Skeletal muscle tissue (tissue), 4 donors: Measurements from ENCODE around the gene ZDHHC1. TPM values are rescaled to one million over a fixed set of nuclear protein-coding genes. Genes with fewer than 3 reads are reported as not detected.

Experiments used
- H3K27ac ChIP-seq: one replicate; pipeline ENCODE4 v1.7.0; 2013; ENCODE audit warnings: mild to moderate bottlenecking, low read depth, low read length, inconsistent platforms
- H3K27me3 ChIP-seq, 3 donors: one replicate each; pipeline ENCODE4 v1.7.0; 2013; ENCODE audit warnings: low read length in 3 of 3; ENCODE audit not compliant: control insufficient read depth in 3 of 3, insufficient read depth in 3 of 3
- H3K36me3 ChIP-seq, 3 donors: one replicate each; pipeline ENCODE4 v1.7.0; 2013; ENCODE audit warnings: low read length in 3 of 3; ENCODE audit not compliant: control insufficient read depth in 3 of 3, insufficient read depth in 3 of 3
- H3K4me1 ChIP-seq, 3 donors: one replicate each; pipeline ENCODE4 v1.7.0; 2013; ENCODE audit warnings: low read length in 3 of 3, mild to moderate bottlenecking in 3 of 3; ENCODE audit not compliant: control insufficient read depth in 3 of 3, insufficient read depth in 3 of 3
- H3K4me3 ChIP-seq, 3 donors: one replicate each; pipeline ENCODE4 v1.7.0; 2013; ENCODE audit warnings: low read length in 3 of 3
- H3K9ac ChIP-seq, 3 donors: one replicate each; pipeline ENCODE4 v1.7.0; 2013; ENCODE audit warnings: low read length in 3 of 3, mild to moderate bottlenecking in 3 of 3, moderate library complexity in 2 of 3, low read depth in 1 of 3
- H3K9me3 ChIP-seq, 3 donors: one replicate each; pipeline ENCODE4 v1.7.0; 2013; ENCODE audit warnings: low read length in 3 of 3; ENCODE audit not compliant: control insufficient read depth in 3 of 3
- total RNA-seq: library from RNA; depleted of rRNA; stranded (reverse); fragments of >200 nt; gene quantifications from one replicate; pipeline ENCODE4 v1.2.3, GENCODE V29; 2014
- donor health status: Osteomylitis.

ZDHHC1 gene
- total RNA-seq, 1 donor from 2014 or later, result 11.5 TPM

DNA sequence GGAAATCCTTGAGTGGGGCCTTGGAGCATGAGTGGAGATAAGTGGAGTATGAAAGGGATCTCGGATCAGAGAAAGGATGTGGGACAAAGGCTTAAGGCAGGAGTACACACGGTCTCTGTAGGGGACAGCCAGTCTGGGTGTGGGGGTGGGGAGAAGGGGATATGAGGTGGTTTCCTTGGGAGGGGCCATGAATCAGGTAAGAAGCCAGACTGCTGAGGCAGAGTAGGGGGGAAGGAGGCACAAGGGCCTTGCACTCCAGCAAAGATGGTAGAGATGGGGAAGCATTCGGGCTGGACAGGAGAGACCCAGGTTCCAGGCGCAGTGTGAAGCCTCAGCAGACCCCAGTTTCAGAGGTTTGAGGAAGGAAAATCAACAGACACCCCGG lies 16.2 kb upstream of the ZDHHC1 start:
- H3K36me3 ChIP-seq, result peaks cover 6 to 8% (median 7%) of the 10 kb centered on the region in 3 donors
- no peaks in the 10 kb centered on the region for H3K9me3 ChIP-seq
- H3K4me1 ChIP-seq, result peaks cover 21 to 46% (median 31%) of the 10 kb centered on the region in 3 donors
- peaks cover 0 to 9% (median 3%) of the 10 kb centered on the region in 3 donors for H3K27me3 ChIP-seq
- no peak overlapping the region for H3K9ac ChIP-seq
- H3K27ac ChIP-seq, result no peak overlapping the region
- no peak overlapping the region for H3K4me3 ChIP-seq

DNA sequence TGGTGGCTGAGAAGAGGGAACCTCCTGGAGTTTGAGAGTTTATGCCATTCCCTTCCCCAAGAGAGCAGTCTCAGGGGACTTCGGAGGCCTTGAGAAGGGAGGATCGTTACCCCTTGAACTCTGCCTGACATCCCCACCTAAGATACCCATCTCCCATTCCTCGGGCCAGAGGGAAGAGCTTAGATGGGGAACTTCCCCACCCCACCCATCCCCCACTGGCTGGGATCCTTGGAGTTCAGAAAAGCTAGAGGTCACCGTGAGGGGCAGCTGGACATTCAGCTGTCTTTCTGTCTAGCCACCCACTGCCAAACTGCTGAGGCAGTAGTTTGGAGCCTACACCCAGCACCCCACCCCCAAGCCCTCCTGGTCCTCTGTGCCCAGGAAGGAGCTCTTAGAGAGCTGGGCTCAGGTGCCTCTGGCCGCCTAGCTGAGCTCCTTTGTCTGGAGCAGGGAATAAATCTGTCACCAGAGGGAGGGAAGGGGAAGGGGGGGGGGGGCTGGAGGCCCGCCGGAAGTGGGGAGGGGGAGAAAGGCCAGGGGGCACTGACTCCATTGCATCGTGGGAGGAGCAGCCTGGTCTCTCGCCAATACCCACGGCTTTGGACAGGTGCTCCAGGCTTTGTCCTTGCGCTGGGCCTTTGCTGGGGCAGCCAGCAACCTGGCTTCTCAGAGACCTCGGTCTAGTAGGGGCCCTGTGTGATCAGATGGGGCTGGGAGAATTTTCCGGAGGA lies 15.7 kb upstream of the ZDHHC1 start:
- Histone ChIP-seq H3K27me3 (peaks cover 0 to 9% (median 3%) of the 10 kb centered on the region in 3 donors), H3K9ac (peak overlapping the region in 2 of 3 donors; percentile 53 to 74), H3K27ac (peak overlapping the region; percentile 30), H3K9me3 (no peaks in the 10 kb centered on the region), H3K36me3 (peaks cover 2 to 4% (median 2%) of the 10 kb centered on the region in 3 donors), H3K4me1 (peaks cover 21 to 46% (median 31%) of the 10 kb centered on the region in 3 donors), H3K4me3 (peak overlapping the region; percentile 51 to 65 (median 62))

DNA sequence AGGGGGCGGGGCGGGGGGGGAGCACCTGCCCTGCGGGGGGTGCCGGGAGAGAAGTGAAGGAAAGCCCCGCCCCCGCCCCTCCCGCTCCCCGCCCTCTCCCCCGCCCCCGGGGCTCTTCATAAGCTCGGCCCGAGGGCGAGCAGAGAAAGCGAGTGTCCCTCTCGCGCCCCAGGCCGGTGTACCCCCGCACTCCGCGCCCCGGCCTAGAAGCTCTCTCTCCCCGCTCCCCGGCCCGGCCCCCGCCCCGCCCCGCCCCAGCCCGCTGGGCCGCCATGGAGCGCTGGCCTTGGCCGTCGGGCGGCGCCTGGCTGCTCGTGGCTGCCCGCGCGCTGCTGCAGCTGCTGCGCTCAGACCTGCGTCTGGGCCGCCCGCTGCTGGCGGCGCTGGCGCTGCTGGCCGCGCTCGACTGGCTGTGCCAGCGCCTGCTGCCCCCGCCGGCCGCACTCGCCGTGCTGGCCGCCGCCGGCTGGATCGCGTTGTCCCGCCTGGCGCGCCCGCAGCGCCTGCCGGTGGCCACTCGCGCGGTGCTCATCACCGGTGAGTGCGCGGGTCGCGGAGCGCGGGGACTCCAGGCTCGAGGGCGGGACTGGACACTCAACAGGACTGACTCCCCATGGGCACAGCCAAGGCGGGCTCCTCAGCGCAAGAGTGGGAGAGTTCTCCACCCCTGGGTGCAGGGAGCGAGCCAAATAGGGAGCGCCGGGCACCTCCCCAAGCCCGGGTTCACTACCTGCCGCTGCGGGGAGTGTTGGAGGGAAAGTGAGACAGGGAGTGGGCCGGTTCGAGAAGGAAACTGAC lies 14.9 kb upstream of the ZDHHC1 start, which contains the start of gene HSD11B2:
Gene HSD11B2 (plus strand): TSS at position 145 of the 798 bp plus-strand sequence. CDS start 128 bp downstream, at position 273.
- H3K36me3 ChIP-seq, result peaks cover 0 to 2% (median 0%) of the 10 kb centered on the region in 3 donors
- H3K9me3 ChIP-seq, result no peaks in the 10 kb centered on the region
- H3K27ac ChIP-seq, result peak within 1 kb of the TSS; percentile 30
- peaks cover 0 to 9% (median 3%) of the 10 kb centered on the region in 3 donors for H3K27me3 ChIP-seq
- peaks cover 21 to 46% (median 35%) of the 10 kb centered on the region in 3 donors for H3K4me1 ChIP-seq
- H3K4me3 ChIP-seq, result peak within 1 kb of the TSS; percentile 51 to 65 (median 62)
- peak within 1 kb of the TSS in 2 of 3 donors; percentile 53 to 74 for H3K9ac ChIP-seq

DNA sequence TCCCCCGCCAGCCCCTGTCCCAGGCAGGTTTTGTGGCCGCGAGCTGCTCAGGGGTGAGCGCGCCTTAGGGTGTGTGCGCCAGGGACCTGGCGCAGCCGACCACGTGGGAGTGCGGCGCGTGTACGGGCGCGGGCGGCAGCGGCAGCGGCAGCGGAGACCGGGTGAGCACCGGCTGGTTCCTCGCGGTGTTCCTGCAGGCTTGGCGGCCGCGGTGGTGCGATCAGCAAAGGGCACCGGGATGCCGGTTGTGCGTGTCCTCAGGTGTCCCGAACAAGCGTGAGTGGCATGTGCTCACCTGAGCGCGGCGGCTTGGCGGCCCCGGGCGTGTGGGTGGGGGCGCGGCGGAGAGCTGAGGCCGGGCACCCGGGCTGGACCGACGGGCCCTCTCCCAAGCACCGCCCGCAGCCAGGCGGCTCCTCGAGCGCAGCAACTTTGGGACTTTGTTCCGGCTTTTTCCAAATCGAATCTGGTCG lies 14.3 kb upstream of the ZDHHC1 start:
- Histone ChIP-seq H3K4me3 (peak overlapping the region in 2 of 3 donors; percentile 54 to 63), H3K9me3 (no peaks in the 10 kb centered on the region), H3K27me3 (peaks cover 0 to 9% (median 3%) of the 10 kb centered on the region in 3 donors), H3K36me3 (peaks cover 0 to 2% (median 0%) of the 10 kb centered on the region in 3 donors), H3K4me1 (peaks cover 21 to 43% (median 33%) of the 10 kb centered on the region in 3 donors), H3K27ac (no peak overlapping the region), H3K9ac (peak overlapping the region in 1 of 3 donors; percentile 66)

DNA sequence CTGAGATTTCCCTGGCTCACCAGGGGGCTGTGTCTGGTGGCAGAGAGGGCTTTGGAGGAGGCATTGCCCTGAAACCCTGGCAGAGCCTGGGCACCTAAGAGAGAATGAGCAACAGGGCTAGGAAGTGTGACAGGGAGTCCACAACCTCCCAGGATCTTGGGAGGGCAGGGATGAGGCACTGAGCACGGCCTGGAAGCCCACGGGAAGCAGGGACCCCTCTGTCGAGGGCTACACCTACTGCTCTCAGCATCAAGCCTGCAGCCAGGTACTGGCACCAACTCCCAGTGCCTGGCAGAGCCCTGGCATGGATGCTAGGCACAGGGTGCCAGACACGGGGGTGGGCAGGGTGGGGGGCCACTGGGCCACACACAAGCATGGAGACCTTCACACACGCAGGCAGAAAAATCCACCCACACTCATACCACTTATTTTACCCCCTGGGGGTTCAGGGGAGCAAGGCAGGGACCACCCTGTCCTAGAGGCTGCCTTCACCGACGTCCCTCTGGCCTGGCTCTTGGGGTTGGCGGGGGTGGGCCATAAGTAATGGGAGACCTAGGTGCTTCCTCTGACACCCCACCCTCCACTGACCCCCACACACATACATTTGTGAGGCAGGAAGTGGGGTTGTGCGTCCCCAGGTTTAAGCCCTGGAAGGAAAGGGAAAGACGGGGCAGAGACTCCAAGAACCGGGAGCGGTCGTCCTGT lies 13.7 kb upstream of the ZDHHC1 start:
- Histone ChIP-seq H3K4me3 (peak overlapping the region in 2 of 3 donors; percentile 54 to 63), H3K4me1 (peaks cover 21 to 38% (median 31%) of the 10 kb centered on the region in 3 donors), H3K9ac (peak overlapping the region in 1 of 3 donors; percentile 66), H3K36me3 (no peaks in the 10 kb centered on the region), H3K9me3 (no peaks in the 10 kb centered on the region), H3K27me3 (peaks cover 0 to 9% (median 3%) of the 10 kb centered on the region in 3 donors), H3K27ac (no peak overlapping the region)

DNA sequence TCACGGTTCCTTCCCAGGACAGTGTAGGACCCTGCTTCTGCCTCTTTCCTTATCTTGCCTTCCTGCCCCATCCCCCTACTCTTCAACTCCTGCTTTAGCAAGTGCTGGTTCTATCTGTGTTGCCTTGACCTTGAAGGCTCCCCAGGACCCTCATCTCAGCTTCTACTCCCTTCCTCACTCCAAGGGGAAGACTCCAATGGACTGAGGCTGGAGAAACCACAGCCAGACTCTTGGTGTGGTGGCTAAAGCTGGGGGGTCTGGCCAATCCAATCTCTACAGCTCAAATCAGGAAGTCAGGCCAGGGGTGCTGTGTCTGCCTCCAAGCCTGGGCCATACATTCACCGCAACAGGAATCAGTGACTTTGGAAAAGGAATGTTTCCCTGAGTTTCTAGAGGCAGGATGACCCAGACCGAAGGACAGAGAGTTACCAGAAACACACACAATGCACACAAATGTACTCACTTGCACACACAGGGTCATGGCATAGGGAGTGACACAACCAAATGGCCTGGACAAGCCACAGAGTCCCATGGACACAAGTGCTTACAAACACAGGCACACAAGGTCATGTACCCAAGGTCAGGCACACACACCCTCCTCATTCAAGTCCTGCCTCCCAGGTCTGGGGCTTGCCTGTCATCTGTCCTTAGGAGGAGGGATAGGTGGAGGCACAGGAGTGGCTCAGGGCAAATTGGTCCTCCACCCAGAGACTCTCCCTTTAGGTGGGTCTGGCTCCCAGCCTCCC lies 12.9 kb upstream of the ZDHHC1 start:
- no peaks in the 10 kb centered on the region for H3K9me3 ChIP-seq
- H3K27ac ChIP-seq, result no peak overlapping the region
- H3K4me3 ChIP-seq, result no peak overlapping the region
- peaks cover 0 to 11% (median 3%) of the 10 kb centered on the region in 3 donors for H3K27me3 ChIP-seq
- no peak overlapping the region for H3K9ac ChIP-seq
- peaks cover 21 to 38% (median 31%) of the 10 kb centered on the region in 3 donors for H3K4me1 ChIP-seq
- no peaks in the 10 kb centered on the region for H3K36me3 ChIP-seq

DNA sequence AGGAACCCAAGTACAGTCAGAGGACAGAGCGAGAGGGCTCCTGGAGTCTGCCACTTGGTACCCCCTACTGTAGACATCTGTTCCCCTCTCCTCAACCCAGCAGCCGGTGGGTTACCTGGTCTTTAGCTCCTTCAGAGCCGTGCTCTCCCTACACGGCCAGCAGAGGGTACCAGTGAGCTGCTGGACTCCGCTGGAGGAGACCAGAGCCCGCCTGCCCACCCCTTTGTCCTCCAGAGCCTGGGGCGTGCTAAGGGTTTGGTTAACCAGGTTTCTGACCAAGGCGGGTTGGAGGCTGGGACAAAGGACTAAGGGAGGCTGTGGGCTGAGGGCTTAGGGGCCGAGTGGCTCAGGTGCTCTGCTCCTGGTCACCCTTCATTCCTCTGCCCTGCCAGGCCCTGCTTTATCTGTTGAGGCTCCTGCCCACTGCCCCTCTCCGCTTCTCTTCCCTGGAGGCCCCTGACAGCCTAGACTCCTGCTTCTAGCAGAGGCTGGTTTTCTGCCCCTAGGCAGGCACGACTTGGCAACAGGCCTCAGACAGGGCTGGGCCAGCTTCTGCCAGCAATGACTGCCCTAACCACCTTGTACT lies 12.0 kb upstream of the ZDHHC1 start:
- Histone ChIP-seq H3K36me3 (no peaks in the 10 kb centered on the region), H3K9me3 (no peaks in the 10 kb centered on the region), H3K4me1 (peaks cover 21 to 38% (median 31%) of the 10 kb centered on the region in 3 donors), H3K9ac (peak overlapping the region in 1 of 3 donors; percentile 62), H3K4me3 (no peak overlapping the region), H3K27ac (no peak overlapping the region), H3K27me3 (peaks cover 0 to 11% (median 3%) of the 10 kb centered on the region in 3 donors)

DNA sequence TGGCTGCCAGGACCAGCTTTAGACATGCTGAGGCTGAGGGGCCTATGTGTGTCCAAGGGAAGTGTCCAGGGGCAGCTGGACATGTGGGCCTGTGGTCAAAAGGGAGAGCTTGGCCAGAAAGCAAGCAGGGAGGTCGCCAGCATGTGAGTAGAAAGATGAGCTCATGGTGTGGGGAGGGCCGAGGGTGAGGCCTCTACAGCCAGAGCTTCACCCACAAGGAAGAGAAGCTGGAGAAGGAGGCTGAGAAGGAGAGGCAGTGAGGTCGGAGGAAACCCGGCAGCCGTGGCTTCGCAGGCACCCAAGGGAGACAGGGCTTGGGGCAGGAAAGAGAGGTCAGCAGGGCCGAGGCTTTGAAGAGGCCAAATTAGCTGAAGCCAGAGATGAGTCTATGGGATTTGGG lies 10.7 kb upstream of the ZDHHC1 start:
- Histone ChIP-seq H3K9me3 (no peaks in the 10 kb centered on the region), H3K4me1 (peaks cover 17 to 31% (median 31%) of the 10 kb centered on the region in 3 donors), H3K27me3 (peaks cover 0 to 11% (median 3%) of the 10 kb centered on the region in 3 donors), H3K4me3 (no peak overlapping the region), H3K9ac (no peak overlapping the region), H3K36me3 (no peaks in the 10 kb centered on the region), H3K27ac (peak overlapping the region; percentile 8)
